ENCODE measurements around the gene PHF21A. TPM values are rescaled to one million over a fixed set of nuclear protein-coding genes. Genes with fewer than 3 reads are reported as not detected.

The PHF21A gene
- total and polyA plus RNA-seq, 2 donors (not counting 3 experiments of a cell fraction or from before 2014, with no cell fraction given), result 14.1 to 30.5 TPM

DNA sequence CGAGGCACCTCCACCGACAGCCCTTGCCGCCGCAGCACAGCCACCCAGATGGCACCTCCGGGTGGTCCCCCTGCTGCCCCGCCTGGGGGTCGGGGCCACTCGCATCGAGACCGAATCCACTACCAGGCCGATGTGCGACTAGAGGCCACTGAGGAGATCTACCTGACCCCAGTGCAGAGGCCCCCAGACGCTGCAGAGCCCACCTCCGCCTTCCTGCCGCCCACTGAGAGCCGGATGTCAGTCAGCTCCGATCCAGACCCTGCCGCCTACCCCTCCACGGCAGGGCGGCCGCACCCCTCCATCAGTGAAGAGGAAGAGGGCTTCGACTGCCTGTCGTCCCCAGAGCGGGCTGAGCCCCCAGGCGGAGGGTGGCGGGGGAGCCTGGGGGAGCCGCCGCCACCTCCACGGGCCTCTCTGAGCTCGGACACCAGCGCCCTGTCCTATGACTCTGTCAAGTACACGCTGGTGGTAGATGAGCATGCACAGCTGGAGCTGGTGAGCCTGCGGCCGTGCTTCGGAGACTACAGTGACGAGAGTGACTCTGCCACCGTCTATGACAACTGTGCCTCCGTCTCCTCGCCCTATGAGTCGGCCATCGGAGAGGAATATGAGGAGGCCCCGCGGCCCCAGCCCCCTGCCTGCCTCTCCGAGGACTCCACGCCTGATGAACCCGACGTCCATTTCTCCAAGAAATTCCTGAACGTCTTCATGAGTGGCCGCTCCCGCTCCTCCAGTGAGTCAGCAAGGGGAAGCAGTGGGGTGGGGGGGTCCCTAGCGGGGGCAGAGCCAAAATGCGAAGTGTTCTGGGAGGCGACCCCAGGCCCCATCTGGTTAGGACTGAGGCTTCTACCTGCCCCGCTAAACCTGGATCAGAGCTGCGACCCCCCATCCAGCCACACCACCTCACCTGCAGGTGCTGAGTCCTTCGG is 218.5 kb downstream of the PHF21A start:
- POLR2A ChIA-PET, result no interaction called here
- Histone ChIP-seq H3K9me3 (replicated peaks; ENCODE audit: control insufficient read depth, insufficient read depth, low read length) (no peaks in the 10 kb centered on the region), H3K4me3 (replicated peaks in 1 of 3; ENCODE audit: insufficient read depth in 1 of 3, low read depth in 1 of 3, low read length in 3 of 3) (no peak overlapping the region), H3K27ac (ENCODE audit: insufficient read depth, low read depth, low read length) (no peak overlapping the region), H3K27me3 (ENCODE audit: control insufficient read depth in 2 of 2, insufficient read depth in 2 of 2, low read length in 2 of 2) (peaks cover 4 to 5% of the 10 kb centered on the region in 2 experiments), H3K9me1 (replicated peaks; ENCODE audit: control insufficient read depth, extremely low read depth, insufficient read depth, low read length) (no peaks in the 10 kb centered on the region), H3K79me2 (ENCODE audit: control insufficient read depth, insufficient read depth, low read length) (no peaks in the 10 kb centered on the region), H2AFZ (ENCODE audit: low read depth, low read length) (no peak overlapping the region), H4K20me1 (replicated peaks; ENCODE audit: control insufficient read depth, extremely low read depth, insufficient read depth, low read length) (no peaks in the 10 kb centered on the region), H3K4me1 (ENCODE audit: control insufficient read depth, extremely low read depth, insufficient read depth, low read length) (peaks cover 10% of the 10 kb centered on the region), H3K4me2 (ENCODE audit: insufficient read depth, low read length) (no peak overlapping the region), H3K9ac (replicated peaks; ENCODE audit: extremely low read depth, insufficient read depth, low read length) (no peak overlapping the region), H3K36me3 (ENCODE audit: control insufficient read depth in 2 of 2, extremely low read depth in 1 of 2, insufficient read depth in 2 of 2, low read length in 2 of 2) (no peaks in the 10 kb centered on the region)
- BruUV-seq (replicated peaks), result no TSS peak
- no peak for TF ChIP-seq MYC (IDR thresholded peaks at IDR 0.05; ENCODE audit: low read depth, low read length)
- no peak for TF ChIP-seq FOS (IDR thresholded peaks at IDR 0.05; ENCODE audit: borderline replicate concordance, insufficient read depth, low read length)
- TF ChIP-seq, protein P1, sequence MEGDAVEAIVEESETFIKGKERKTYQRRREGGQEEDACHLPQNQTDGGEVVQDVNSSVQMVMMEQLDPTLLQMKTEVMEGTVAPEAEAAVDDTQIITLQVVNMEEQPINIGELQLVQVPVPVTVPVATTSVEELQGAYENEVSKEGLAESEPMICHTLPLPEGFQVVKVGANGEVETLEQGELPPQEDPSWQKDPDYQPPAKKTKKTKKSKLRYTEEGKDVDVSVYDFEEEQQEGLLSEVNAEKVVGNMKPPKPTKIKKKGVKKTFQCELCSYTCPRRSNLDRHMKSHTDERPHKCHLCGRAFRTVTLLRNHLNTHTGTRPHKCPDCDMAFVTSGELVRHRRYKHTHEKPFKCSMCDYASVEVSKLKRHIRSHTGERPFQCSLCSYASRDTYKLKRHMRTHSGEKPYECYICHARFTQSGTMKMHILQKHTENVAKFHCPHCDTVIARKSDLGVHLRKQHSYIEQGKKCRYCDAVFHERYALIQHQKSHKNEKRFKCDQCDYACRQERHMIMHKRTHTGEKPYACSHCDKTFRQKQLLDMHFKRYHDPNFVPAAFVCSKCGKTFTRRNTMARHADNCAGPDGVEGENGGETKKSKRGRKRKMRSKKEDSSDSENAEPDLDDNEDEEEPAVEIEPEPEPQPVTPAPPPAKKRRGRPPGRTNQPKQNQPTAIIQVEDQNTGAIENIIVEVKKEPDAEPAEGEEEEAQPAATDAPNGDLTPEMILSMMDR (IDR thresholded peaks at IDR 0.05; ENCODE audit: extremely low read depth in 1 of 2, insufficient read depth in 1 of 2, low read depth in 1 of 2, low read length in 2 of 2), result no peak
- TF ChIP-seq, protein P2, sequence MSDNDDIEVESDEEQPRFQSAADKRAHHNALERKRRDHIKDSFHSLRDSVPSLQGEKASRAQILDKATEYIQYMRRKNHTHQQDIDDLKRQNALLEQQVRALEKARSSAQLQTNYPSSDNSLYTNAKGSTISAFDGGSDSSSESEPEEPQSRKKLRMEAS (IDR thresholded peaks at IDR 0.05; ENCODE audit: insufficient read depth, insufficient read length), result no peak
- TF ChIP-seq EZH2 (IDR thresholded peaks at IDR 0.05; ENCODE audit: borderline replicate concordance, low read depth, low read length, severe bottlenecking), result no peak
- no peak for TF ChIP-seq JUN (IDR thresholded peaks at IDR 0.05; ENCODE audit: borderline replicate concordance, insufficient read depth, insufficient read length, low read depth)
- TF ChIP-seq GATA2 (IDR thresholded peaks at IDR 0.05; ENCODE audit: insufficient read depth, insufficient read length, low read depth, low read length), result no peak
- TF ChIP-seq POLR2AphosphoS5 (IDR thresholded peaks at IDR 0.05; ENCODE audit: insufficient read depth, low read depth, low read length), result no peak
- no peak for TF ChIP-seq POLR2A (IDR thresholded peaks at IDR 0.05; ENCODE audit: low read depth, low read length)
- intact Hi-C loops (cut with micrococcal nuclease) (no loop called here), dilution Hi-C loops (cut with MboI; ENCODE audit: extremely low pct_ligation_motif_present, low sequenced_read_pairs) (no loop called here)
- FAIRE-seq (no peak), DNase-seq (ENCODE audit: low read depth, low spot score) (no peak)
- CTCF ChIA-PET, result no interaction called here

Data from endothelial cell of umbilical vein (primary cell).